ENCODE results near the gene DNAI2.
A peak's percentile ranks its signal among the peaks of the same experiment; 100 is the strongest.

Gene DNAI2

DNA sequence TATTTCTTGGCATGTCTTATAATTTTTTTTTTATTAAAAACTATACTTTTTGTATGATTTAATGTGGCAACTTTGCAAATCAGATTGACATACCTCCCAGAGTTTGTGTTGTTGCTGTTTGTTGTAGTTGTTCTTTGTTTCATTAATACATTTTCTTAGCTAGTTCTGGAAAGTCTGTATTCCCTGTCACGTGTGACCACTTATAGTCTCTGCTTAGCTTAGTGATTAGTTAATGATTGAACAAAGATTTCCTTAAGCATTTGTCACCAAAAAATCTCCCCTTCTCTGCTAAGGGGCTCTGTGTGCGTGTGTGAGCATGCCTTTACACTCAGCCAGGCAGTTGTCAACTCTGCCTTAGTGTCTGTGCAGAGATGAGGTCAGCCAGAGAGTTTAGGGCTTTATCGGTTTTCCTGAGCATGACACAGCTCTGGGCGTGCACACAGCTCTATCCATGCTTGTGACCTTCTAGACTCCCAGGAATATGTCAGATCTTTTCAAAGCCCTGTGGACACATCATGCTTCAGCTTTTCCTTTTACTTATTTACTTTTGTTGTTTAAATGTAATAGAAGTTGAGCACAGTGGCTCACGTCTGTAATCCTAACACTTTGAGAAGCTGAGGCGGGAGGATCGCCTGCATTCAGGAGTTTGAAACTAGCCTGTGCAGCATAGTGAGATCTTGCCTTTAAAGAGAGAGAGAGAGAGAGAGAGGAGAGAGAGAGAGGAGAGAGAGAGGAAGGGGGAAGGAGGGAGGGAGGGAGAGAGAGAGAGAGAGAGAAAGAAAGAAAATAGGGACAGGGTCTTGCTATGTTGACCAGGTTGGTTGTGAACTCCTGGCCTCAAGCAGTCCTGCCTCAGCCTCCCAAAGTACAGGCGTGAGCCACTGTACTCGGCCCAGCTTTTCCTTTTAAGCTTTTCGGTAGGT, 21.9 kb downstream of the DNAI2 start:
- Mint-ChIP-seq H3K4me3 (no peak overlapping the region), H3K4me1 (peaks cover 0 to 5% of the 10 kb centered on the region in 2 donors), H3K27ac (no peak overlapping the region), H3K27me3 (peaks cover 24 to 34% of the 10 kb centered on the region in 2 donors), H3K36me3 (peaks cover 3 to 4% of the 10 kb centered on the region in 2 donors), H3K9me3 (peaks cover 2 to 4% of the 10 kb centered on the region in 2 donors)
- no peak for DNase-seq
- ATAC-seq (replicated peaks) = no peak

DNA sequence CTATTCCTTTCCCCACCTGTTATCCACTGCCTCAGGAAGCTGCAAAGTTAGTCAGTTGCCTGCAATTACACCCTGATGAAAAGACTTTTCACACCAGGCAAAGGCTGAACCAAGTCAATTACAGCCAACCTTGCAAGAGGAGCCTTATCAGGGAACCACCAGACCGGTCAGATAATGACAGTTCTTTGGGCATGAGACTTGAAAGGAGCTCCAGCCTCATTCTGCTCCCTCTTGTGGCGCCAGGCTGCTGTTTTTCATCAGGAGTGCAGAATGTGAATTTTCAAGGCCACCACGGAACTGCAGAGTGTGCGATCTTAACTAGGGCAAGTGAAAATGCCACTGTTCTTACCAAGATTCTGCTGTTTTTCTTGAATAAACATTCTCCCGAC, 22.5 kb downstream of the DNAI2 start:
- Mint-ChIP-seq H3K27ac (no peak overlapping the region), H3K36me3 (peaks cover 3 to 4% of the 10 kb centered on the region in 2 donors), H3K4me3 (no peak overlapping the region), H3K4me1 (peaks cover 0 to 5% of the 10 kb centered on the region in 2 donors), H3K27me3 (peaks cover 31 to 34% of the 10 kb centered on the region in 2 donors), H3K9me3 (peaks cover 2 to 4% of the 10 kb centered on the region in 2 donors)
- DNase-seq = no peak
- ATAC-seq (replicated peaks) = peak; percentile 55 to 59

- H3K4me3 Mint-ChIP-seq = no peak overlapping the region
- DNase-seq (no peak), ATAC-seq (replicated peaks) (peak; percentile 40 to 62)
These were observed 23.9 kb downstream of the DNAI2 start for GRCh38 chr17:74297941-74298340.

GRCh38 chr17:74298778-74299177, 24.7 kb downstream of the DNAI2 start:
- Mint-ChIP-seq H3K27ac (no peak overlapping the region), H3K9me3 (peaks cover 2 to 4% of the 10 kb centered on the region in 2 donors), H3K4me1 (peaks cover 0 to 5% of the 10 kb centered on the region in 2 donors), H3K4me3 (no peak overlapping the region), H3K27me3 (peaks cover 30 to 32% of the 10 kb centered on the region in 2 donors), H3K36me3 (peaks cover 3 to 4% of the 10 kb centered on the region in 2 donors)
- ATAC-seq (replicated peaks) (no peak), DNase-seq (no peak)

More at GRCh38 chr17:74297941-74298340, 23.9 kb downstream of the DNAI2 start:
- peaks cover 0 to 5% of the 10 kb centered on the region in 2 donors for H3K4me1 Mint-ChIP-seq
- peaks cover 3 to 4% of the 10 kb centered on the region in 2 donors for H3K36me3 Mint-ChIP-seq
- H3K9me3 Mint-ChIP-seq = peaks cover 2 to 4% of the 10 kb centered on the region in 2 donors
- H3K27me3 Mint-ChIP-seq = peaks cover 32 to 34% of the 10 kb centered on the region in 2 donors
- H3K27ac Mint-ChIP-seq = no peak overlapping the region

GRCh38 chr17:74299226-74300009, 25.4 kb downstream of the DNAI2 start:
- H3K36me3 Mint-ChIP-seq = peaks cover 3 to 4% of the 10 kb centered on the region in 2 donors
- H3K27me3 Mint-ChIP-seq = peaks cover 30 to 32% of the 10 kb centered on the region in 2 donors
- H3K27ac Mint-ChIP-seq = no peak overlapping the region

DNA sequence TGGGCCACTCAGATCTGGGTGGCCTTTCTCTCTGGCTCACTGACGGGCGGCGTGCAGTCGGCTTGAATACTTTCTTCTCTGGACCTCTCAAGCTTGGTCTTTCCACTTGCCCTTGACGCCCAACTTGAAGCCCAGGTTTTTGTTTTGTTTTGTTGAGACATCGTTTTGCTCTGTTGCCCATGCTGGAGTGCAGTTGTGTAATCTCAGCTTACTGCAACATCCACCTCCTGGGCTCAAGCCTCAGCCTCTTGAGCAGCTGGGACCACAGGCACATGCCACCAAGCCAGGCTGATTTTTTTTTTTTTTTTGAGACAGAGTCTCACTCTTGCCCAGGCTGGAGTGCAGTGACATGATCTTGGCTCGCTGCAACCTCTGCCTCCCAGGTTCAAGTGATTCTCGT, 29.3 kb downstream of the DNAI2 start:
- Mint-ChIP-seq H3K27ac (no peak overlapping the region), H3K36me3 (no peaks in the 10 kb centered on the region), H3K27me3 (peaks cover 30 to 45% of the 10 kb centered on the region in 2 donors), H3K4me3 (no peak overlapping the region), H3K4me1 (peaks cover 0 to 4% of the 10 kb centered on the region in 2 donors), H3K9me3 (no peaks in the 10 kb centered on the region)
- DNase-seq (no peak), ATAC-seq (replicated peaks) (no peak)

More at GRCh38 chr17:74299226-74300009, 25.4 kb downstream of the DNAI2 start:
- no peak for ATAC-seq (replicated peaks)
- Mint-ChIP-seq H3K4me3 (no peak overlapping the region), H3K9me3 (peaks cover 2 to 4% of the 10 kb centered on the region in 2 donors), H3K4me1 (peaks cover 0 to 5% of the 10 kb centered on the region in 2 donors)
- DNase-seq = no peak

GRCh38 chr17:74304184-74304583, 30.1 kb downstream of the DNAI2 start:
- Mint-ChIP-seq H3K4me3 (no peak overlapping the region), H3K36me3 (no peaks in the 10 kb centered on the region), H3K27me3 (peaks cover 37 to 51% of the 10 kb centered on the region in 2 donors), H3K4me1 (peaks cover 0 to 5% of the 10 kb centered on the region in 2 donors), H3K9me3 (no peaks in the 10 kb centered on the region), H3K27ac (no peak overlapping the region)
- DNase-seq (no peak), ATAC-seq (replicated peaks) (no peak)

- DNase-seq (no peak), ATAC-seq (replicated peaks) (no peak)
- Mint-ChIP-seq H3K4me3 (no peak overlapping the region), H3K27ac (no peak overlapping the region), H3K9me3 (no peaks in the 10 kb centered on the region), H3K27me3 (peaks cover 32 to 45% of the 10 kb centered on the region in 2 donors), H3K36me3 (no peaks in the 10 kb centered on the region), H3K4me1 (peaks cover 0 to 5% of the 10 kb centered on the region in 2 donors)
These were observed 32.0 kb downstream of the DNAI2 start for GRCh38 chr17:74305865-74306654.

DNA sequence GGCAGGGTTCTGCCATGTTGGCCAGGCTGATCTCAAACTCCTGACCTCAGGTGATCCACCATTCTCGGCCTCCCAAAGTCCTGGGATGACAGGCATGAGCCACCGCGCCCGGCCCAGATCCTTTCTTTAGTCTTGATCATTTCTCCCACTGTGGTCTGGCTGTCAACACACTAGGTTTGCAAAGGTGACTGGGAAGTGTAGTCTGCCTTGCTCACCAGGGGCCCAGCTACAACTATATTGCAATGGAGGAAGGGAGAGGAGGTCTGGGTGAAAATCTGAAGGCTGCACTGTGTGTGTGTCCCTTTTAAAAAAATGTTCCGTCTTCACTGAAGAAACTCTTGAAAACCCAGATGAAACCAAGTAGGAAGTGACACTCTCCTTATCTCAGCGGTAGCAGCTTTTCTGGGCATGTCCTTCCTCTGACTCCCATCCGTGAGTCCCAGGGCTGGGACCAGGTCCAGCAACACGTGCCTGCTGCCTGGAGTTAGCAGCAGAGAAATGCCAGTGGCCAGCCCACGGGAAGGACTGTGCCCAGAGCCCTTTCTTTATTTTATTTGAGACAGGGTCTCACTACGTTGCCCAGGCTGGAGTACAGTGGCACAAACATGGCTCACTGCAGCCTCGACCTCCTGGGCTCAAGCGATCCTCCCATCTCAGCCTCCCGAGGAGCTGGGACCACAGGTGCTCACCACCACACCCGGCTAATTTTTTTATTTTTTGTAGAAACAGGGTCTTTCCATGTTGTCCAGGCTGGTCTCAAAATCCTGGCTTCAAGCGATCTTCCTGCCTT, 34.1 kb downstream of the DNAI2 start:
- no peak for DNase-seq
- H3K27ac Mint-ChIP-seq = no peak overlapping the region
- peaks cover 7 to 9% of the 10 kb centered on the region in 2 donors for H3K9me3 Mint-ChIP-seq
- no peak overlapping the region for H3K4me3 Mint-ChIP-seq
- H3K27me3 Mint-ChIP-seq = peaks cover 43 to 49% of the 10 kb centered on the region in 2 donors
- no peak for ATAC-seq (replicated peaks)
- H3K4me1 Mint-ChIP-seq = peaks cover 0 to 5% of the 10 kb centered on the region in 2 donors
- peaks cover 3% of the 10 kb centered on the region in 2 donors for H3K36me3 Mint-ChIP-seq

GRCh38 chr17:74309902-74310301, 35.9 kb downstream of the DNAI2 start:
- H3K36me3 Mint-ChIP-seq = peaks cover 3% of the 10 kb centered on the region in 2 donors
- peaks cover 43 to 49% of the 10 kb centered on the region in 2 donors for H3K27me3 Mint-ChIP-seq
- peaks cover 0 to 5% of the 10 kb centered on the region in 2 donors for H3K4me1 Mint-ChIP-seq
- ATAC-seq (replicated peaks) (no peak), DNase-seq (no peak)
- H3K9me3 Mint-ChIP-seq = peaks cover 7 to 9% of the 10 kb centered on the region in 2 donors
- no peak overlapping the region for H3K4me3 Mint-ChIP-seq
- no peak overlapping the region for H3K27ac Mint-ChIP-seq

DNA sequence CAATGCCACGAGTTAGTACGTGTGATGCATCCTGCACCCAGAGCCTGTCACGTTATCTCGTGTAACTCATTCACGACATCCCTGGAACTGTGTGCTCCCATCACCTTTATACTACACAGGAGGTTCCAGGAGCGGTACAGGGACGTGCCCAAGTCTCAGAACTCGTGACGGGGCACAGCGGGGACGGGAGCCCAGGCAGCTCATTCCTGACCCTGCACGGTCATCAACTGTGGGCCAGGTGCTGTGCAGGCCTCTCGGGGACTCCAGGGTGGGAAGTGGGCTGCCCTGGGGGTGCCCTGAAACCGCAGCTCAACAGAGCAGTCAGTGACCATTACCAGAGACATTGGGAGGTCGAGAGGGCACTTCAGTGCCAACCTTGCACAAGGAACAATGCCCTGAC, 40.8 kb downstream of the DNAI2 start:
- peaks cover 7 to 9% of the 10 kb centered on the region in 2 donors for H3K9me3 Mint-ChIP-seq
- H3K4me1 Mint-ChIP-seq = no peaks in the 10 kb centered on the region
- H3K4me3 Mint-ChIP-seq = no peak overlapping the region
- H3K27ac Mint-ChIP-seq = no peak overlapping the region
- peaks cover 13 to 20% of the 10 kb centered on the region in 2 donors for H3K27me3 Mint-ChIP-seq
- DNase-seq = no peak
- peaks cover 3% of the 10 kb centered on the region in 2 donors for H3K36me3 Mint-ChIP-seq
- no peak for ATAC-seq (replicated peaks)

- Mint-ChIP-seq H3K27me3 (peaks cover 19 to 23% of the 10 kb centered on the region in 2 donors), H3K4me3 (no peak overlapping the region), H3K27ac (no peak overlapping the region), H3K36me3 (peaks cover 3% of the 10 kb centered on the region in 2 donors), H3K9me3 (peaks cover 7 to 9% of the 10 kb centered on the region in 2 donors), H3K4me1 (no peaks in the 10 kb centered on the region)
- ATAC-seq (replicated peaks) (no peak), DNase-seq (no peak)
These were observed 42.2 kb downstream of the DNAI2 start for GRCh38 chr17:74316220-74316619.

- Mint-ChIP-seq H3K27me3 (peaks cover 21 to 22% of the 10 kb centered on the region in 2 donors), H3K9me3 (peaks cover 5 to 7% of the 10 kb centered on the region in 2 donors), H3K36me3 (no peaks in the 10 kb centered on the region), H3K4me3 (no peak overlapping the region), H3K4me1 (no peaks in the 10 kb centered on the region), H3K27ac (no peak overlapping the region)
- DNase-seq = no peak
- ATAC-seq (replicated peaks) = no peak
These were observed 43.0 kb downstream of the DNAI2 start for GRCh38 chr17:74317071-74317470.
